A673 (cell line): ENCODE data around the gene GALNS. TPM values are rescaled to one million over a fixed set of nuclear protein-coding genes. Genes with fewer than 3 reads are reported as not detected.
"Not testable (repeated sequence)": the region's sequence is repeated elsewhere in the genome, so short reads cannot be mapped to it uniquely, and the experiment has no call there.

ENCODE experiments used
- BruUV-seq: library from RNA; stranded (reverse); fragments of 400-500 nt; replicated peaks from 2 replicates; lab custom pipeline; 2021; lab: Mats Ljungman, UMichigan
- CTCF ChIA-PET: fragments of 300-600 bp; sonication (Branson Sonifier 250); formaldehyde crosslinking; loops from one replicate; lab custom pipeline; 2022; ENCODE audit warnings: antibody characterized with exemption; lab: Charles Lee
- POLR2A ChIA-PET: fragments of 300-600 bp; sonication (Branson Sonifier 250); formaldehyde crosslinking; loops from one replicate; lab custom pipeline; 2022; ENCODE audit warnings: antibody characterized with exemption; ENCODE audit not compliant: low non-redundant PET; lab: Charles Lee
- DNase-seq: peaks from one replicate; pipeline ENCODE4 v3.0.0-alpha.2; 2015; ENCODE audit warnings: low spot score
- H3K27ac ChIP-seq: fragments of 200-600 bp; sonication (generic); 2 replicates; pipeline ENCODE4 v1.5.1; 2016; ENCODE audit warnings: mixed run types, low read depth, mild to moderate bottlenecking, mixed read lengths, antibody characterized with exemption, low read length; ENCODE audit not compliant: poor library complexity, severe bottlenecking
- H3K27me3 ChIP-seq: fragments of 200-600 bp; sonication (generic); replicated peaks from 2 replicates; pipeline ENCODE4 v1.6.1; 2017; ENCODE audit warnings: mixed run types, low read depth, mild to moderate bottlenecking, mixed read lengths, antibody characterized with exemption, low read length; ENCODE audit not compliant: insufficient read depth, poor library complexity
- H3K36me3 ChIP-seq: fragments of 200-600 bp; sonication (generic); 2 replicates; pipeline ENCODE4 v1.6.1; 2016; ENCODE audit warnings: mixed run types, mild to moderate bottlenecking, mixed read lengths, antibody characterized with exemption, low read length; ENCODE audit not compliant: insufficient read depth, poor library complexity, severe bottlenecking
- H3K4me1 ChIP-seq: fragments of 200-600 bp; sonication (generic); 2 replicates; pipeline ENCODE4 v1.6.1; 2017; ENCODE audit warnings: mixed run types, mild to moderate bottlenecking, mixed read lengths, antibody characterized with exemption, low read length; ENCODE audit not compliant: insufficient read depth, poor library complexity, severe bottlenecking
- H3K4me3 ChIP-seq: fragments of 200-600 bp; sonication (generic); 2 replicates; pipeline ENCODE4 v1.5.1; 2016; ENCODE audit warnings: low read depth, mixed run types, mild to moderate bottlenecking, mixed read lengths, low read length; ENCODE audit not compliant: poor library complexity, severe bottlenecking
- H3K9me3 ChIP-seq: fragments of 200-600 bp; sonication (generic); 2 replicates; pipeline ENCODE4 v1.6.1; 2016; ENCODE audit warnings: mixed run types, low read depth, mild to moderate bottlenecking, mixed read lengths, antibody characterized with exemption, low read length; ENCODE audit not compliant: poor library complexity, severe bottlenecking
- CTCF ChIP-seq: fragments of 300-800, 200-600 bp; sonication (generic); conservative IDR thresholded peaks from 2 replicates; pipeline ENCODE4 v1.5.1; 2017; ENCODE audit warnings: low read depth, mild to moderate bottlenecking, antibody characterized with exemption, low read length, moderate library complexity, mixed read lengths
- EZH2 ChIP-seq: fragments of 200-600 bp; sonication (generic); IDR thresholded peaks from 2 replicates; pipeline ENCODE4 v1.6.1; 2017; ENCODE audit warnings: borderline replicate concordance, low read depth, mild to moderate bottlenecking, mixed read lengths, antibody characterized with exemption, low read length; ENCODE audit not compliant: poor library complexity, severe bottlenecking
- intact Hi-C: fragments of 100-400 bp; cut with micrococcal nuclease; formaldehyde crosslinking; loops from one replicate; pipeline ENCODE4 v1.10.0; 2022; ENCODE audit not compliant: unreplicated experiment
- total RNA-seq: library from RNA; stranded (reverse); gene quantifications from 2 replicates; pipeline ENCODE4 v1.2.3, GENCODE V29; 2021

Gene GALNS
- total RNA-seq, 1 experiment from 2014 or later, result 54.8 TPM

DNA sequence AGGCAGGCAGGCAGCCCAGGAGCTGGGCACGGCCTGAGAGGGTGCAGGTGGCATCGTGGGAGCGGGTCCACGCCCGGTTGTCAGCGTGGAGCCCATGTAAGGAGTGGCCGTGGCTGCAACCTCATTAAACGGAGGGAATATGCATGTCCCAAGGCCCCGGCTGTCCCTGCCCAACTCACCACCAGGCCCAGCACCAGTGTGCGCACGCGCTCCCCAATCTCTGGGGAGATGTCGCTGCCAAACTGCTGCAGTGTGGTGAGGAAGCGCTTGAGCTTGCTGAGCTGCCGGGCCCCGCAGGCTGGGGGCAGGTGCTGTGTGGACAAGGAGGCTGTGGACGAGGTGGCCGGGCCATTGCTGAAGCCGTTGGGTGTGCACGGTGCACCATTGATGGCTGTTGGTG, 35.3 kb upstream of the GALNS start:
- no peaks in the 10 kb centered on the region for H3K9me3 ChIP-seq
- no peak for DNase-seq
- TF ChIP-seq EZH2, result no peak
- no peak for TF ChIP-seq CTCF
- H3K4me3 ChIP-seq, result no peak overlapping the region
- no TSS peak for BruUV-seq
- CTCF ChIA-PET, result no interaction called here
- H3K27ac ChIP-seq, result no peak overlapping the region
- no peaks in the 10 kb centered on the region for H3K27me3 ChIP-seq
- intact Hi-C loops, result no loop called here
- no peaks in the 10 kb centered on the region for H3K36me3 ChIP-seq
- POLR2A ChIA-PET, result no interaction called here
- peaks cover 6% of the 10 kb centered on the region for H3K4me1 ChIP-seq

DNA sequence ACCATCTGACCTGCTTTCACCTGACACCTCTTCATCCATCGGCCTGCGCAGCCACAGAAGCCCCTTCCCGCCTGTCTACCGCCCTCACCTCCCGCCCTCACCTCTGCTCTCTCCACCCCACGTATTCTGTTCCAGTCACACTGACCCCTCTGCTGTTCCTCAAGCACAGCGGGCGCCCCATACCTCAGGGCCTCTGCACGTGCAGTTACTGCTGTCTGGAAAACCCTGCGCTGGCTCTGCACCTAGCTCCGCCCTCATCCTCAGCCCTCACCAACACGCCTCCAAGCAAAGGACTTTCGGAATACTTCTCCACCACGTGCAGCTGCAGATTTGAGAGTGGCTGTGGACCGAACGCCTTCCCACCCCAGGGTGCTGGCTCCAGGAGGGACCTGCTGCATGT, 34.3 kb upstream of the GALNS start:
- BruUV-seq, result no TSS peak
- Histone ChIP-seq H3K4me1 (peaks cover 6% of the 10 kb centered on the region), H3K4me3 (no peak overlapping the region), H3K27ac (no peak overlapping the region), H3K9me3 (no peaks in the 10 kb centered on the region), H3K36me3 (no peaks in the 10 kb centered on the region), H3K27me3 (no peaks in the 10 kb centered on the region)
- TF ChIP-seq CTCF, result no peak
- TF ChIP-seq EZH2, result no peak
- DNase-seq, result no peak
- ChIA-PET CTCF (no interaction called here), POLR2A (no interaction called here)
- intact Hi-C loops, result no loop called here

- POLR2A ChIA-PET, H3K9me3 ChIP-seq, DNase-seq, H3K4me1 ChIP-seq, H3K36me3 ChIP-seq, intact Hi-C loops, H3K4me3 ChIP-seq, BruUV-seq, H3K27ac ChIP-seq, CTCF ChIA-PET, H3K27me3 ChIP-seq: not testable (repeated sequence)
Observed at GRCh38 chr16:88889702-88890352, 33.1 kb upstream of the GALNS start.
